GM23338 (cell line): Measurements from ENCODE around the gene DNAH9. TPM values are rescaled to one million over a fixed set of nuclear protein-coding genes. Genes with fewer than 3 reads are reported as not detected.

Experiments used
- EZH2 ChIP-seq: fragments of 200-600 bp; sonication (generic); IDR thresholded peaks from one replicate; pipeline ENCODE4 v1.8.0; 2017; ENCODE audit warnings: antibody characterized with exemption, mild to moderate bottlenecking, low read depth; ENCODE audit not compliant: unreplicated experiment
- JUNB ChIP-seq: IDR thresholded peaks from one replicate; pipeline ENCODE4 v1.6.1; 2016; ENCODE audit warnings: antibody characterized with exemption; ENCODE audit not compliant: unreplicated experiment
- NANOG ChIP-seq: IDR thresholded peaks from 2 replicates; pipeline ENCODE4 v1.6.1; 2016; ENCODE audit warnings: antibody characterized with exemption, borderline replicate concordance
- POLR2AphosphoS5 ChIP-seq: IDR thresholded peaks from 2 replicates; pipeline ENCODE4 v1.6.1; 2016; ENCODE audit warnings: antibody characterized with exemption, low read depth
- ZNF114 ChIP-seq: fragments of 250-450 bp; sonication (Bioruptor Pico); IDR thresholded peaks from 2 replicates; pipeline ENCODE4 v1.5.0; 2020; ENCODE audit warnings: mild to moderate bottlenecking, moderate library complexity
- ZNF331 ChIP-seq: fragments of 250-450 bp; sonication (Bioruptor Pico); IDR thresholded peaks from 2 replicates; pipeline ENCODE4 v1.5.0; 2020; ENCODE audit warnings: low read depth, mild to moderate bottlenecking, moderate library complexity
- ZNF462 ChIP-seq: fragments of 250-450 bp; sonication (Bioruptor Pico); IDR thresholded peaks from 2 replicates; pipeline ENCODE4 v1.5.0; 2020; ENCODE audit warnings: mild to moderate bottlenecking, moderate library complexity
- polyA plus RNA-seq: library from polyadenylated mRNA; unstranded; fragments of >200 nt; fragmentation: Nextera tagmentation; extraction: Ambion mirVana; gene quantifications from 2 replicates; pipeline ENCODE4 v1.2.1, GENCODE V29; 2016
- total RNA-seq: library from RNA; depleted of rRNA; stranded (reverse); fragments of >200 nt; shearing (Covaris generic); gene quantifications from 2 replicates; pipeline ENCODE4 v1.2.3, GENCODE V29; 2014
- TF ChIP-seq, protein P1 (sequence below): IDR thresholded peaks from one replicate; pipeline ENCODE4 v1.6.1; 2018; ENCODE audit warnings: antibody characterized with exemption; ENCODE audit not compliant: unreplicated experiment

Gene DNAH9
- total and polyA plus RNA-seq, 2 experiments from 2014 or later, result not detected

- TF ChIP-seq ZNF462 (CRISPR knock-in tag), result no peak
- TF ChIP-seq, protein P1, sequence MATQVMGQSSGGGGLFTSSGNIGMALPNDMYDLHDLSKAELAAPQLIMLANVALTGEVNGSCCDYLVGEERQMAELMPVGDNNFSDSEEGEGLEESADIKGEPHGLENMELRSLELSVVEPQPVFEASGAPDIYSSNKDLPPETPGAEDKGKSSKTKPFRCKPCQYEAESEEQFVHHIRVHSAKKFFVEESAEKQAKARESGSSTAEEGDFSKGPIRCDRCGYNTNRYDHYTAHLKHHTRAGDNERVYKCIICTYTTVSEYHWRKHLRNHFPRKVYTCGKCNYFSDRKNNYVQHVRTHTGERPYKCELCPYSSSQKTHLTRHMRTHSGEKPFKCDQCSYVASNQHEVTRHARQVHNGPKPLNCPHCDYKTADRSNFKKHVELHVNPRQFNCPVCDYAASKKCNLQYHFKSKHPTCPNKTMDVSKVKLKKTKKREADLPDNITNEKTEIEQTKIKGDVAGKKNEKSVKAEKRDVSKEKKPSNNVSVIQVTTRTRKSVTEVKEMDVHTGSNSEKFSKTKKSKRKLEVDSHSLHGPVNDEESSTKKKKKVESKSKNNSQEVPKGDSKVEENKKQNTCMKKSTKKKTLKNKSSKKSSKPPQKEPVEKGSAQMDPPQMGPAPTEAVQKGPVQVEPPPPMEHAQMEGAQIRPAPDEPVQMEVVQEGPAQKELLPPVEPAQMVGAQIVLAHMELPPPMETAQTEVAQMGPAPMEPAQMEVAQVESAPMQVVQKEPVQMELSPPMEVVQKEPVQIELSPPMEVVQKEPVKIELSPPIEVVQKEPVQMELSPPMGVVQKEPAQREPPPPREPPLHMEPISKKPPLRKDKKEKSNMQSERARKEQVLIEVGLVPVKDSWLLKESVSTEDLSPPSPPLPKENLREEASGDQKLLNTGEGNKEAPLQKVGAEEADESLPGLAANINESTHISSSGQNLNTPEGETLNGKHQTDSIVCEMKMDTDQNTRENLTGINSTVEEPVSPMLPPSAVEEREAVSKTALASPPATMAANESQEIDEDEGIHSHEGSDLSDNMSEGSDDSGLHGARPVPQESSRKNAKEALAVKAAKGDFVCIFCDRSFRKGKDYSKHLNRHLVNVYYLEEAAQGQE, result no peak
- no peak for TF ChIP-seq ZNF331 (CRISPR knock-in tag)
- no peak for TF ChIP-seq NANOG
- no peak for TF ChIP-seq ZNF114 (CRISPR knock-in tag)
- TF ChIP-seq EZH2, result no peak
- TF ChIP-seq POLR2AphosphoS5, result no peak
- no peak for TF ChIP-seq JUNB
Measured at GRCh38 chr17:11554542-11554941, 43.7 kb upstream of the DNAH9 start (continued).
